ENCODE data around the gene TMEM60. TPM values are rescaled to one million over a fixed set of nuclear protein-coding genes. Genes with fewer than 3 reads are reported as not detected.

Gene TMEM60
- total and polyA plus RNA-seq, 2 of the 13 experiments (the other 11 are each of a cell fraction or from before 2014, with no cell fraction given), result 25.6 to 27.7 TPM

DNA sequence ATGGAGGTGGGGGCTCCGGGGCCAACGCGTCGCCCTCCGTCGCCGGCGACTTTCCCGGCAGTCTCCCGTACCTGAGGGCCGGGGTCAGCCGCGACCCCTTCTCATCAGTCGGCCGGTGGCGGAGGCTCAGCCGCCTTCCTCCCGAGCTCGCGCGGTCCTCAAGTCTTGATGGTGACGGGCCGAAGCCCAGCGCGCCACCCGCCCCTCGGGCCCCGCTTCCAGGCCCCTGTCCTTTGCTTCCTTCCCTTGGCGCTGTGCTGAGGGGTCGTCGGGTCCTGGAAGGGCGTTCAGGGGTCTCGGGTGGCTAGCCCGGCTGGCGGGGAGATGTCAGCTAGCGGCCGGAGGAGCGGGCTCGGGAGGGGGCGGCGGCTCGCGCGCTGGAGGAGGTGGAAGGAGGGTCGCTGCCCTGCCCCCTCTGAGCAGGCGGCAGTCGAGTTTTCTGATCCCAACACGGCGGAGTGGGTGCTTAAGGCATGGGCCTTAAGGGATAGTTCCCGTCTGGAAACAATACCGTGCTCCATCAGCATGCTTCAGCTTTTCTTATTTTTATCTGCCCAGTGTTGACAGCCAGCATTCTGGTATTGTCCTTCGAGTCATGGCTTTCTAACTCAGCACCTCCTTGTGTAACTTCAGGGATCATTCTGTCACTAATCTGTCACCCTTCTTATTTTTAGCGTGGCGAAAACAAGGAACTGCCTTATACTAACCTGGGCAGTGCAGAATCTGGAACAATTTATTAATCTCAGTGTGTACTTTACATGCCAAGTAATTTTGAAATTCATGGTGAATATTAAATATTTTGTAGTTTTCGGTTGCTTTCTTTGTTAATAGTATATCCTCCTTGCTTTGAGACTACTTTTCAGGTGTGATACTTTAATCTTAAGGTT is 1.1 kb upstream of the TMEM60 start (continued):
- TF ChIP-seq, protein P1, sequence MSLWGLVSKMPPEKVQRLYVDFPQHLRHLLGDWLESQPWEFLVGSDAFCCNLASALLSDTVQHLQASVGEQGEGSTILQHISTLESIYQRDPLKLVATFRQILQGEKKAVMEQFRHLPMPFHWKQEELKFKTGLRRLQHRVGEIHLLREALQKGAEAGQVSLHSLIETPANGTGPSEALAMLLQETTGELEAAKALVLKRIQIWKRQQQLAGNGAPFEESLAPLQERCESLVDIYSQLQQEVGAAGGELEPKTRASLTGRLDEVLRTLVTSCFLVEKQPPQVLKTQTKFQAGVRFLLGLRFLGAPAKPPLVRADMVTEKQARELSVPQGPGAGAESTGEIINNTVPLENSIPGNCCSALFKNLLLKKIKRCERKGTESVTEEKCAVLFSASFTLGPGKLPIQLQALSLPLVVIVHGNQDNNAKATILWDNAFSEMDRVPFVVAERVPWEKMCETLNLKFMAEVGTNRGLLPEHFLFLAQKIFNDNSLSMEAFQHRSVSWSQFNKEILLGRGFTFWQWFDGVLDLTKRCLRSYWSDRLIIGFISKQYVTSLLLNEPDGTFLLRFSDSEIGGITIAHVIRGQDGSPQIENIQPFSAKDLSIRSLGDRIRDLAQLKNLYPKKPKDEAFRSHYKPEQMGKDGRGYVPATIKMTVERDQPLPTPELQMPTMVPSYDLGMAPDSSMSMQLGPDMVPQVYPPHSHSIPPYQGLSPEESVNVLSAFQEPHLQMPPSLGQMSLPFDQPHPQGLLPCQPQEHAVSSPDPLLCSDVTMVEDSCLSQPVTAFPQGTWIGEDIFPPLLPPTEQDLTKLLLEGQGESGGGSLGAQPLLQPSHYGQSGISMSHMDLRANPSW (CRISPR knock-in tag; IDR thresholded peaks at IDR 0.05; ENCODE audit: borderline replicate concordance), result no peak
- no peak for TF ChIP-seq ZNF326 (CRISPR knock-in tag; IDR thresholded peaks at IDR 0.05; ENCODE audit: borderline replicate concordance)
- TF ChIP-seq ZNF629 (CRISPR knock-in tag; conservative IDR thresholded peaks at IDR 0.05), result no peak
- TF ChIP-seq, protein P2, sequence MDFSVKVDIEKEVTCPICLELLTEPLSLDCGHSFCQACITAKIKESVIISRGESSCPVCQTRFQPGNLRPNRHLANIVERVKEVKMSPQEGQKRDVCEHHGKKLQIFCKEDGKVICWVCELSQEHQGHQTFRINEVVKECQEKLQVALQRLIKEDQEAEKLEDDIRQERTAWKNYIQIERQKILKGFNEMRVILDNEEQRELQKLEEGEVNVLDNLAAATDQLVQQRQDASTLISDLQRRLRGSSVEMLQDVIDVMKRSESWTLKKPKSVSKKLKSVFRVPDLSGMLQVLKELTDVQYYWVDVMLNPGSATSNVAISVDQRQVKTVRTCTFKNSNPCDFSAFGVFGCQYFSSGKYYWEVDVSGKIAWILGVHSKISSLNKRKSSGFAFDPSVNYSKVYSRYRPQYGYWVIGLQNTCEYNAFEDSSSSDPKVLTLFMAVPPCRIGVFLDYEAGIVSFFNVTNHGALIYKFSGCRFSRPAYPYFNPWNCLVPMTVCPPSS (IDR thresholded peaks at IDR 0.05), result no peak
- no peak for TF ChIP-seq ZNF746 (CRISPR knock-in tag; IDR thresholded peaks at IDR 0.05)
- no peak for TF ChIP-seq TBX3 (IDR thresholded peaks at IDR 0.05; ENCODE audit: borderline replicate concordance)
- TF ChIP-seq STAT5B (CRISPR knock-in tag; IDR thresholded peaks at IDR 0.05), result no peak
- TF ChIP-seq TOE1 (CRISPR knock-in tag; IDR thresholded peaks at IDR 0.05), result no peak
- no peak for TF ChIP-seq MLLT10 (CRISPR knock-in tag; IDR thresholded peaks at IDR 0.05)
- no peak; the same call in 1 of the 2 replicates for TF ChIP-seq IRF2 (CRISPR knock-in tag; IDR thresholded peaks at IDR 0.05)
- TF ChIP-seq AFF4 (CRISPR knock-in tag; IDR thresholded peaks at IDR 0.05), result no peak
- TF ChIP-seq FOSL1 (CRISPR knock-in tag; IDR thresholded peaks at IDR 0.05; ENCODE audit: borderline replicate concordance), result no peak
- no peak for TF ChIP-seq SP140L (CRISPR knock-in tag; IDR thresholded peaks at IDR 0.05; ENCODE audit: borderline replicate concordance)
- TF ChIP-seq ZNF205 (CRISPR knock-in tag; IDR thresholded peaks at IDR 0.05), result no peak
- peak; percentile 69; the same call in 1 of the 2 replicates for TF ChIP-seq MTA1 (CRISPR knock-in tag; IDR thresholded peaks at IDR 0.05; ENCODE audit: borderline replicate concordance)
- TF ChIP-seq E2F2 (CRISPR knock-in tag; IDR thresholded peaks at IDR 0.05; ENCODE audit: borderline replicate concordance), result no peak
- TF ChIP-seq LBX2 (CRISPR knock-in tag; IDR thresholded peaks at IDR 0.05; ENCODE audit: borderline replicate concordance), result no peak
- no peak for TF ChIP-seq ARNTL (CRISPR knock-in tag; IDR thresholded peaks at IDR 0.05)
- TF ChIP-seq ZNF331 (CRISPR knock-in tag; IDR thresholded peaks at IDR 0.05), result no peak

Measured in HepG2 (cell line).